Mesodermal cell (in vitro differentiated cells): Measurements from ENCODE around the gene ARSJ.

ENCODE experiments used
- H3K27ac ChIP-seq: 2 replicates; pipeline ENCODE4 v1.7.0; 2013; ENCODE audit warnings: mild to moderate bottlenecking, low read depth, low read length, moderate library complexity; ENCODE audit not compliant: severe bottlenecking
- H3K36me3 ChIP-seq: 2 replicates; pipeline ENCODE4 v1.7.1; 2013; ENCODE audit warnings: mild to moderate bottlenecking, low read length, moderate library complexity; ENCODE audit not compliant: control insufficient read depth, insufficient read depth
- H3K4me1 ChIP-seq: one replicate; pipeline ENCODE4 v1.7.1; 2013; ENCODE audit warnings: mild to moderate bottlenecking, low read length; ENCODE audit not compliant: insufficient read depth, control insufficient read depth, poor library complexity, severe bottlenecking
- H3K4me3 ChIP-seq: 2 replicates; pipeline ENCODE4 v1.7.0; 2013; ENCODE audit warnings: low read length, control low read depth, mild to moderate bottlenecking; ENCODE audit not compliant: insufficient read depth, poor library complexity, severe bottlenecking; ENCODE audit errors: extremely low read depth
- H3K9me3 ChIP-seq: 2 replicates; pipeline ENCODE4 v1.7.1; 2013; ENCODE audit warnings: mild to moderate bottlenecking, low read length, moderate library complexity; ENCODE audit not compliant: control insufficient read depth
- WGBS, 2 experiments: methylation state at CpG; one replicate each; pipeline ENCODE4 v1.1.5; 2013; ENCODE audit warnings: missing lambda C conversion rate in 2 of 2; ENCODE audit not compliant: insufficient coverage in 2 of 2; 5-methylcytosine and 5-hydroxymethylcytosine counted together

Gene ARSJ

GRCh38 chr4:113904877-113905276 is 74.6 kb downstream of the ARSJ start:
- Histone ChIP-seq H3K36me3 (no peaks in the 10 kb centered on the region), H3K9me3 (no peaks in the 10 kb centered on the region), H3K4me1 (no peaks in the 10 kb centered on the region), H3K27ac (no peak overlapping the region), H3K4me3 (no peak overlapping the region)
- WGBS, 2 experiments, result no CpG with 5 or more reads among the region's 1 CpG

GRCh38 chr4:113901994-113902787 is 77.3 kb downstream of the ARSJ start:
- Histone ChIP-seq H3K4me3 (no peak overlapping the region), H3K36me3 (no peaks in the 10 kb centered on the region), H3K27ac (no peak overlapping the region), H3K4me1 (no peaks in the 10 kb centered on the region), H3K9me3 (no peaks in the 10 kb centered on the region)
- WGBS, 2 experiments, result 93 to 97% methylated on average over 9 to 12 of the region's 13 CpGs

- no peaks in the 10 kb centered on the region for H3K9me3 ChIP-seq
- H3K4me1 ChIP-seq, result no peaks in the 10 kb centered on the region
- H3K36me3 ChIP-seq, result no peaks in the 10 kb centered on the region
- no peak overlapping the region for H3K27ac ChIP-seq
- H3K4me3 ChIP-seq, result no peak overlapping the region
Observed at GRCh38 chr4:113899271-113900070, 80.0 kb downstream of the ARSJ start.

GRCh38 chr4:113893546-113893945 is 85.9 kb downstream of the ARSJ start:
- Histone ChIP-seq H3K9me3 (no peaks in the 10 kb centered on the region), H3K4me1 (no peaks in the 10 kb centered on the region), H3K27ac (no peak overlapping the region), H3K4me3 (no peak overlapping the region), H3K36me3 (no peaks in the 10 kb centered on the region)

GRCh38 chr4:113888006-113888405 is 91.4 kb downstream of the ARSJ start:
- Histone ChIP-seq H3K4me3 (no peak overlapping the region), H3K9me3 (no peaks in the 10 kb centered on the region), H3K27ac (no peak overlapping the region), H3K36me3 (no peaks in the 10 kb centered on the region), H3K4me1 (no peaks in the 10 kb centered on the region)
- no CpG with 5 or more reads among the region's 1 CpG for WGBS, 2 experiments

GRCh38 chr4:113885291-113885690 is 94.2 kb downstream of the ARSJ start:
- no CpG with 5 or more reads among the region's 3 CpGs for WGBS, 2 experiments
- Histone ChIP-seq H3K4me3 (no peak overlapping the region), H3K4me1 (no peaks in the 10 kb centered on the region), H3K36me3 (no peaks in the 10 kb centered on the region), H3K9me3 (no peaks in the 10 kb centered on the region), H3K27ac (no peak overlapping the region)

- WGBS, 2 experiments, result 60 to 100% methylated on average over 1 of the region's 1 CpG
- H3K4me1 ChIP-seq, result no peaks in the 10 kb centered on the region
Observed at GRCh38 chr4:113884655-113885054, 94.8 kb downstream of the ARSJ start.

GRCh38 chr4:113882668-113883067 is 96.8 kb downstream of the ARSJ start:
- Histone ChIP-seq H3K36me3 (no peaks in the 10 kb centered on the region), H3K27ac (no peak overlapping the region), H3K4me1 (no peaks in the 10 kb centered on the region), H3K9me3 (no peaks in the 10 kb centered on the region), H3K4me3 (no peak overlapping the region)
- no CpG with 5 or more reads among the region's 1 CpG for WGBS, 2 experiments

More at GRCh38 chr4:113884655-113885054, 94.8 kb downstream of the ARSJ start:
- Histone ChIP-seq H3K4me3 (no peak overlapping the region), H3K27ac (no peak overlapping the region), H3K36me3 (no peaks in the 10 kb centered on the region), H3K9me3 (no peaks in the 10 kb centered on the region)

GRCh38 chr4:113881256-113881655 is 98.2 kb downstream of the ARSJ start:
- H3K4me1 ChIP-seq, result no peaks in the 10 kb centered on the region
- no peaks in the 10 kb centered on the region for H3K36me3 ChIP-seq
- H3K27ac ChIP-seq, result no peak overlapping the region
- no peaks in the 10 kb centered on the region for H3K9me3 ChIP-seq
- H3K4me3 ChIP-seq, result no peak overlapping the region
- no CpG with 5 or more reads among the region's 2 CpGs for WGBS, 2 experiments

- Histone ChIP-seq H3K4me1 (no peaks in the 10 kb centered on the region), H3K36me3 (no peaks in the 10 kb centered on the region), H3K27ac (no peak overlapping the region), H3K4me3 (no peak overlapping the region), H3K9me3 (no peaks in the 10 kb centered on the region)
- WGBS, 2 experiments, result 90% methylated on average over 2 of the region's 3 CpGs; no CpG with 5 or more reads in 1 of the 2 experiments
Observed at GRCh38 chr4:113880240-113881028, 99.0 kb downstream of the ARSJ start.
